ENCODE data around the gene C7orf33. TPM values are rescaled to one million over a fixed set of nuclear protein-coding genes. Genes with fewer than 3 reads are reported as not detected.

The C7orf33 gene
- polyA plus RNA-seq, 4 donors = not detected

DNA sequence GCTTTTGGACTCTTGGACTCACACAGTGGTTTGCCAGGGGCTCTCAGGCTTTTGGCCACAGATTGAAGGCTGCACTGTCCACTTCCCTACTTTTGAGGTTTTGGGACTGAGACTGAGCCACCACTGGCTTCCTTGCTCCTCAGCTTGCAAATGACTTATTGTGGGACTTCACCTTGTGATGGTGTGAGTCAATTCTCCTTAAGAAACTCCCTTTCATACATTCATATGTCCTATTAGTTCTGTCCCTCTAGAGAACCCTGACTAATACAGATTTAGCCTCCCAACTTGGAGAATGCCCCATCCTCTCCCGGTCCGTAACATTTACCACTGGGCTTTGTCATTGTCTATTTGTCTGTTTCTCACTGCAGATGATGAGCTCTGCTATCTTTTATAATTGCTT is 55.3 kb downstream of the C7orf33 start:
- DNase-seq (no peak), FAIRE-seq (no peak)
- H3K27ac ChIP-seq (ENCODE audit: low read depth in 1 of 3, low read length in 2 of 3) = no peak overlapping the region
- peaks cover 0 to 5% (median 0%) of the 10 kb centered on the region in 3 donors for H3K27me3 ChIP-seq (ENCODE audit: control insufficient read depth in 3 of 3, insufficient read depth in 3 of 3, low read length in 3 of 3)
- 84 to 92% (median 90%) methylated on average over 2 of the region's 2 CpGs for WGBS, 3 donors
- H3K4me3 ChIP-seq (ENCODE audit: low read depth in 1 of 3, low read length in 3 of 3) = no peak overlapping the region
- H3K9me3 ChIP-seq (ENCODE audit: control insufficient read depth in 2 of 2, insufficient read depth in 1 of 2, low read depth in 1 of 2, low read length in 1 of 2) = no peaks in the 10 kb centered on the region
- H3K36me3 ChIP-seq (ENCODE audit: control insufficient read depth in 3 of 3, insufficient read depth in 2 of 3, low read depth in 1 of 3, low read length in 3 of 3) = no peaks in the 10 kb centered on the region
- H3K4me1 ChIP-seq (ENCODE audit: control insufficient read depth in 3 of 3, insufficient read depth in 2 of 3, low read depth in 1 of 3, low read length in 2 of 3) = no peaks in the 10 kb centered on the region

DNA sequence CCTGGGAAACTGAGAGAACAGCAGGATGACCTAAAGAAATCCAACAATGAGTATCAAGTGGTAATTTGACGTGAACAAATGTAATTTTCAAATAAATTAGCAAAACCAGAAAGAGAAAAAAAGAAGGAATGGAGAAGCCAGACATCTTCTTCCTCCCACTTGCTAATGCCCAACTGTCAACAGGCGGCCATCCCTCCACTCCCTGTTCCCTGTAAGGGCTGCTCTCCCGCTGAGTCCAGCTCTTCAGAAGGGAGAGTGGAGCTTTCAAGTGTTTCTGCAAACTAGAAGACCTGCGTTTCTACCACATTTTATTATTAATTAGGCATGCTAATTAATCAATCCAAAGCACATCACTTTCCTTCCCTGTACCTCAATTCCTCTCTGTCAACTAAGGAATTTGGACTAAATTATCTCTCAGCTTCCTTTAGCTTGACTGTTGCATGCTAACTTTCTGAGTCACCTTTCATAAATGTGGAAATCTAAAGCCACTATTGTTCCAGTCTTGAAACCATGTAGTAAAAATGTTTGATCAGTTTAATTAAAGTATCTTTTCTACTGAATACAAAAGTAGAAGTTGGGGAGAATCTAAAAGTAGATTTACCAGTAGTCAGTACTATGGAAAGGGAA is 59.8 kb downstream of the C7orf33 start:
- 75 to 81% (median 78%) methylated on average over 4 of the region's 4 CpGs for WGBS, 3 donors
- no peak for FAIRE-seq
- no peaks in the 10 kb centered on the region for H3K9me3 ChIP-seq (ENCODE audit: control insufficient read depth in 2 of 2, insufficient read depth in 1 of 2, low read depth in 1 of 2, low read length in 1 of 2)

GRCh38 chr7:148652773-148653172 is 62.2 kb downstream of the C7orf33 start:
- Histone ChIP-seq H3K4me1 (ENCODE audit: control insufficient read depth in 3 of 3, insufficient read depth in 2 of 3, low read depth in 1 of 3, low read length in 2 of 3) (no peaks in the 10 kb centered on the region), H3K27me3 (ENCODE audit: control insufficient read depth in 3 of 3, insufficient read depth in 3 of 3, low read length in 3 of 3) (no peaks in the 10 kb centered on the region), H3K27ac (ENCODE audit: low read depth in 1 of 3, low read length in 2 of 3) (no peak overlapping the region), H3K36me3 (ENCODE audit: control insufficient read depth in 3 of 3, insufficient read depth in 2 of 3, low read depth in 1 of 3, low read length in 3 of 3) (no peaks in the 10 kb centered on the region), H3K9me3 (ENCODE audit: control insufficient read depth in 2 of 2, insufficient read depth in 1 of 2, low read depth in 1 of 2, low read length in 1 of 2) (no peaks in the 10 kb centered on the region), H3K4me3 (ENCODE audit: low read depth in 1 of 3, low read length in 3 of 3) (no peak overlapping the region)
- DNase-seq (no peak), FAIRE-seq (no peak)

More for the DNA sequence above, 59.8 kb downstream of the C7orf33 start:
- no peaks in the 10 kb centered on the region for H3K36me3 ChIP-seq (ENCODE audit: control insufficient read depth in 3 of 3, insufficient read depth in 2 of 3, low read depth in 1 of 3, low read length in 3 of 3)
- H3K27ac ChIP-seq (ENCODE audit: low read depth in 1 of 3, low read length in 2 of 3) = no peak overlapping the region
- no peaks in the 10 kb centered on the region for H3K4me1 ChIP-seq (ENCODE audit: control insufficient read depth in 3 of 3, insufficient read depth in 2 of 3, low read depth in 1 of 3, low read length in 2 of 3)
- DNase-seq = no peak
- H3K4me3 ChIP-seq (ENCODE audit: low read depth in 1 of 3, low read length in 3 of 3) = no peak overlapping the region
- no peaks in the 10 kb centered on the region for H3K27me3 ChIP-seq (ENCODE audit: control insufficient read depth in 3 of 3, insufficient read depth in 3 of 3, low read length in 3 of 3)

GRCh38 chr7:148657929-148658328 is 67.4 kb downstream of the C7orf33 start:
- DNase-seq (no peak), FAIRE-seq (no peak)
- H3K27me3 ChIP-seq (ENCODE audit: control insufficient read depth in 3 of 3, insufficient read depth in 3 of 3, low read length in 3 of 3) = no peaks in the 10 kb centered on the region
- H3K9me3 ChIP-seq (ENCODE audit: control insufficient read depth in 2 of 2, insufficient read depth in 1 of 2, low read depth in 1 of 2, low read length in 1 of 2) = no peaks in the 10 kb centered on the region
- 82 to 89% (median 85%) methylated on average over 4 of the region's 4 CpGs for WGBS, 3 donors
- no peaks in the 10 kb centered on the region for H3K36me3 ChIP-seq (ENCODE audit: control insufficient read depth in 3 of 3, insufficient read depth in 2 of 3, low read depth in 1 of 3, low read length in 3 of 3)
- H3K4me3 ChIP-seq (ENCODE audit: low read depth in 1 of 3, low read length in 3 of 3) = no peak overlapping the region
- H3K27ac ChIP-seq (ENCODE audit: low read depth in 1 of 3, low read length in 2 of 3) = no peak overlapping the region
- H3K4me1 ChIP-seq (ENCODE audit: control insufficient read depth in 3 of 3, insufficient read depth in 2 of 3, low read depth in 1 of 3, low read length in 2 of 3) = no peaks in the 10 kb centered on the region

DNA sequence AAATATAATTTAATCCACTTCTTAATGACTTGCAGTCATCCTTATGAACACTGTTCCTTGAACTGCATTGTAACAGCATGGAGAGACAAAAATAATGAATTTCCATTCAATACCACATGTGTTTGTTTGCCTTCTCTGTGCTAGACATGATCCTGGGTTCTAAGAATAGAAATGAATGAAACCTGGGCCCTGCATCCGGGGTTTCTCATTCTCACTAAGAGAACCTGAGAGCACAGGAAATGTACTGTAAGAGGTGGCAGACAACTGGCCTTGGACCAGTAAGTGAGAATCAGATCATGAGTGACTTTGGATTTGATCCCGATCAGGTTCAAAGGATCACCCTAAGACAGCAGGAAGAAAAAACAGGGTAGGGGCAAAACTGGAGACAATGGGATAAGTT is 70.9 kb downstream of the C7orf33 start:
- Histone ChIP-seq H3K27ac (ENCODE audit: low read depth in 1 of 3, low read length in 2 of 3) (no peak overlapping the region), H3K36me3 (ENCODE audit: control insufficient read depth in 3 of 3, insufficient read depth in 2 of 3, low read depth in 1 of 3, low read length in 3 of 3) (no peaks in the 10 kb centered on the region), H3K27me3 (ENCODE audit: control insufficient read depth in 3 of 3, insufficient read depth in 3 of 3, low read length in 3 of 3) (no peaks in the 10 kb centered on the region), H3K9me3 (ENCODE audit: control insufficient read depth in 2 of 2, insufficient read depth in 1 of 2, low read depth in 1 of 2, low read length in 1 of 2) (no peaks in the 10 kb centered on the region), H3K4me1 (ENCODE audit: control insufficient read depth in 3 of 3, insufficient read depth in 2 of 3, low read depth in 1 of 3, low read length in 2 of 3) (no peaks in the 10 kb centered on the region), H3K4me3 (ENCODE audit: low read depth in 1 of 3, low read length in 3 of 3) (no peak overlapping the region)
- FAIRE-seq = no peak
- DNase-seq = no peak
- WGBS, 3 donors = 83 to 87% (median 87%) methylated on average over 2 of the region's 2 CpGs

- FAIRE-seq (no peak), DNase-seq (no peak)
- no peaks in the 10 kb centered on the region for H3K4me1 ChIP-seq (ENCODE audit: control insufficient read depth in 3 of 3, insufficient read depth in 2 of 3, low read depth in 1 of 3, low read length in 2 of 3)
- H3K4me3 ChIP-seq (ENCODE audit: low read depth in 1 of 3, low read length in 3 of 3) = no peak overlapping the region
- WGBS, 3 donors = 63 to 75% (median 63%) methylated on average over 3 of the region's 3 CpGs
- H3K9me3 ChIP-seq (ENCODE audit: control insufficient read depth in 2 of 2, insufficient read depth in 1 of 2, low read depth in 1 of 2, low read length in 1 of 2) = no peaks in the 10 kb centered on the region
- H3K27me3 ChIP-seq (ENCODE audit: control insufficient read depth in 3 of 3, insufficient read depth in 3 of 3, low read length in 3 of 3) = no peaks in the 10 kb centered on the region
- no peak overlapping the region for H3K27ac ChIP-seq (ENCODE audit: low read depth in 1 of 3, low read length in 2 of 3)
- H3K36me3 ChIP-seq (ENCODE audit: control insufficient read depth in 3 of 3, insufficient read depth in 2 of 3, low read depth in 1 of 3, low read length in 3 of 3) = no peaks in the 10 kb centered on the region
Measured at GRCh38 chr7:148662646-148663045, 72.1 kb downstream of the C7orf33 start.

GRCh38 chr7:148664324-148664723 is 73.8 kb downstream of the C7orf33 start:
- no peak for DNase-seq
- no peak overlapping the region for H3K4me3 ChIP-seq (ENCODE audit: low read depth in 1 of 3, low read length in 3 of 3)
- H3K9me3 ChIP-seq (ENCODE audit: control insufficient read depth in 2 of 2, insufficient read depth in 1 of 2, low read depth in 1 of 2, low read length in 1 of 2) = no peaks in the 10 kb centered on the region
- no peaks in the 10 kb centered on the region for H3K36me3 ChIP-seq (ENCODE audit: control insufficient read depth in 3 of 3, insufficient read depth in 2 of 3, low read depth in 1 of 3, low read length in 3 of 3)
- 46 to 57% (median 48%) methylated on average over 6 of the region's 6 CpGs for WGBS, 3 donors
- no peak overlapping the region for H3K27ac ChIP-seq (ENCODE audit: low read depth in 1 of 3, low read length in 2 of 3)
- H3K27me3 ChIP-seq (ENCODE audit: control insufficient read depth in 3 of 3, insufficient read depth in 3 of 3, low read length in 3 of 3) = no peaks in the 10 kb centered on the region
- no peak for FAIRE-seq
- no peaks in the 10 kb centered on the region for H3K4me1 ChIP-seq (ENCODE audit: control insufficient read depth in 3 of 3, insufficient read depth in 2 of 3, low read depth in 1 of 3, low read length in 2 of 3)

DNA sequence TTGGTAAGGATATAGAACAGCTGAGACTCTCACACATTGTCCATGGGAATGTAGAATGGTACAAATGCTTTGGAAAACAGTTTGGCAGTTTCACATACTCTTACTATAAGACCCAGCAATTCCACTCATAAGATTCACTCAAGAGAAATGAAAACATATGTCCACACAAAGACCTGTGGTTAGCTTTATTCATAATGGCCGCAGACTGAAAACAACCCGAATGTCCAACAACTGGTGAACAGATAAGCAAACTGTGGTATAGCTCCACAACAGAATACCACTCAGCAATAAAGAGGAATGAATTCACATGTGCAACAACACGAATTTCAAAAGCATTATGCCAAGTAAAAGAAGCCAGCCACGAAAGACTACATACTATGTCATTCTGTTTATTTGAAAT is 74.7 kb downstream of the C7orf33 start:
- WGBS, 3 donors = 79 to 84% (median 80%) methylated on average over 4 of the region's 4 CpGs
- no peaks in the 10 kb centered on the region for H3K36me3 ChIP-seq (ENCODE audit: control insufficient read depth in 3 of 3, insufficient read depth in 2 of 3, low read depth in 1 of 3, low read length in 3 of 3)
- no peaks in the 10 kb centered on the region for H3K9me3 ChIP-seq (ENCODE audit: control insufficient read depth in 2 of 2, insufficient read depth in 1 of 2, low read depth in 1 of 2, low read length in 1 of 2)
- no peaks in the 10 kb centered on the region for H3K4me1 ChIP-seq (ENCODE audit: control insufficient read depth in 3 of 3, insufficient read depth in 2 of 3, low read depth in 1 of 3, low read length in 2 of 3)
- no peaks in the 10 kb centered on the region for H3K27me3 ChIP-seq (ENCODE audit: control insufficient read depth in 3 of 3, insufficient read depth in 3 of 3, low read length in 3 of 3)
- H3K27ac ChIP-seq (ENCODE audit: low read depth in 1 of 3, low read length in 2 of 3) = no peak overlapping the region
- FAIRE-seq (no peak), DNase-seq (no peak)
- no peak overlapping the region for H3K4me3 ChIP-seq (ENCODE audit: low read depth in 1 of 3, low read length in 3 of 3)

Data from small intestine (tissue), 7 donors.